IPS-15b (cell line): Measurements from ENCODE around the gene ADPRH.
"Not testable (repeated sequence)": the region's sequence is repeated elsewhere in the genome, so short reads cannot be mapped to it uniquely, and the experiment has no call there.

Source experiments
- H3K27me3 ChIP-seq: one replicate; pipeline ENCODE4 v1.6.1; 2013; ENCODE audit warnings: low read length; ENCODE audit not compliant: control insufficient read depth, insufficient read depth
- H3K36me3 ChIP-seq: one replicate; pipeline ENCODE4 v1.6.1; 2013; ENCODE audit warnings: low read length; ENCODE audit not compliant: control insufficient read depth, insufficient read depth
- H3K4me1 ChIP-seq: one replicate; pipeline ENCODE4 v1.6.1; 2013; ENCODE audit warnings: mild to moderate bottlenecking, low read length; ENCODE audit not compliant: control insufficient read depth, insufficient read depth
- H3K4me3 ChIP-seq: one replicate; pipeline ENCODE4 v1.5.1; 2013; ENCODE audit warnings: low read depth, low read length
- H3K9ac ChIP-seq: one replicate; pipeline ENCODE4 v1.6.1; 2013; ENCODE audit warnings: low read depth, mild to moderate bottlenecking, low read length
- H3K9me3 ChIP-seq: one replicate; pipeline ENCODE4 v1.6.1; 2013; ENCODE audit warnings: mild to moderate bottlenecking, low read length; ENCODE audit not compliant: control insufficient read depth, insufficient read depth

ADPRH gene

DNA sequence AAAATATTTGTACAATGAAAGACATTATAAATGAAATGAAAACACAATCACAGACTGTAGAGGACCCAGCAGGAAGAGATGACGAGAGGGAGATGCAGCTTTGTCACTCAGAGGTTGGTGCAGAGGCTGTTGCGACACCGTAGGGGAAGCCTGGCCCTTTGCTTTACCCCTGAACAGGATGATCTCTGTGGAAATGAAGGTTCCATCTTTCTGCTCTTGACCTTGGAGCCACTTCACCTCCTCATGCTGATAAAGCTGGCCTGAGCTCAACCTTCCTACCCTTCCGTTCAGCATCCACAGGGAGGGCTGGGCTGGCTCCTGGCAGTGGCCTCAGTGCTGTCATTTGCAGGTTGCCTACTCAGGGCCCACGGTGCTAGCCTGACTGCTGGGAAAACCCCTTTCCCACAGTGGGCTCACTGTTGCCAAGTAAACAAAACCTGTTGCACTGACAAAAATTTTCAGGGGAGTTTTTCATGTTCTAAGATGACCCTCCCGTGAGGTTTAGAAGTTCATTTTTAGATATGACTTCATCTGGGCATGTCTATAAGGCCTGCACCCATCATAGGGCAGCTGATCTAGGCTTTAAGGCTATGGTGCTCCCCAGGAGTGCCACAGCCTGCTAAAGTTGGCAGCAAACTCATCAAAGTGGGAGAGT lies 16.9 kb upstream of the ADPRH start:
- H3K4me3 ChIP-seq = no peak overlapping the region
- no peaks in the 10 kb centered on the region for H3K9me3 ChIP-seq
- no peaks in the 10 kb centered on the region for H3K4me1 ChIP-seq
- H3K36me3 ChIP-seq = no peaks in the 10 kb centered on the region
- no peaks in the 10 kb centered on the region for H3K27me3 ChIP-seq
- no peak overlapping the region for H3K9ac ChIP-seq

DNA sequence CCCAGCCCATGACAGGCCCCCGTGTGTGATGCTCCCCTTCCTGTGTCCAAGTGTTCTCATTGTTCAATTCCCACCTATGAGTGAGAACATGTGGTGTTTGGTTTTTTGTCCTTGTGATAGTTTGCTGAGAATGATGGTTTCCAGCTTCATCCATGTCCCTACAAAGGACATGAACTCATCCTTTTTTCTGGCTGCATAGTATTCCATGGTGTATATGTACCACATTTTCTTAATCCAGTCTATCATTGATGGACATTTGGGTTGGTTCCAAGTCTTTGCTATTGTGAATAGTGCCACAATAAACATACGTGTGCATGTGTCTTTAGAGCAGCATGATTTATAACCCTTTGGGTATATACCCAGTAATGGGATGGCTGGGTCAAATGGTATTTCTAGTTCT lies 16.0 kb upstream of the ADPRH start:
- not testable (repeated sequence) for H3K4me3 ChIP-seq, H3K27me3 ChIP-seq, H3K36me3 ChIP-seq, H3K9ac ChIP-seq, H3K9me3 ChIP-seq, H3K4me1 ChIP-seq

DNA sequence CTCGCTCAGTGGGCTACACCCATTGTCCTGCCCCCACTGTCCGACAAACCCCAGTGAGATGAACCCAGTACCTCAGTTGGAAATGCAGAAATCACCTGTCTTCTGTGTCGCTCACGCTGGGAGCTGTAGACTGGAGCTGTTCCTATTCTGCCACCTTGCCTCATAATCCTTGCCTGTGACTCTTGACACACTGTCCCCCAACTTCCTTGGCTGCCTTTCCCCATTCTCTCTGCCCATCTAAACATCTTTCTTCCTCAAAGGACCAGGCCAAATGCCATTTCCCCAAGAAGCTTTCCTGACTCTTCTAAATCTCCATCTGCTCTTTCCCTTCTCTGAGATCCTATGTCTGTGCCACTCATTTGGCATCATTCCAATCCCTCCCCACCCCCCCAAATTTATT lies 10.1 kb upstream of the ADPRH start:
- no peaks in the 10 kb centered on the region for H3K9me3 ChIP-seq
- H3K9ac ChIP-seq = no peak overlapping the region
- no peaks in the 10 kb centered on the region for H3K36me3 ChIP-seq
- peaks cover 2% of the 10 kb centered on the region for H3K27me3 ChIP-seq
- no peaks in the 10 kb centered on the region for H3K4me1 ChIP-seq
- H3K4me3 ChIP-seq = no peak overlapping the region

DNA sequence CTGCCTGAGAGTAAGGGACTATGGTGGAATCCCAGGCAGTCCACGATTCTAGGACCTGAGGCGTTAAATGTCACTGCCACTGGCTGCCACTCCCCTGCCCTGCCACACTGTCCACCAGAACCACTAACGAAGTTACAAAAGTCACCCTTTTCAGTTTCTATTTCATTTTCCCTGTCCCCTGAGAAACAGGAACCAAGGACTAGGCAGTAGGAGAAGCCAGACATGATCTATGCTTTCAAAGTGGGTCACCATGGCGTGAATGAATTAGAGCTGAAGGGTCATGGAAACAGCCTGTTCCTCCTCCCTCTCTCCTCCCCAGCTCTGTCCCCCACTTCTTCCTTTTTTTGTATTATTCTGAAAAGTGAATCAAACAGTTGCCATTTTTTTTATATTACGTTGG lies 9.1 kb upstream of the ADPRH start:
- Histone ChIP-seq H3K27me3 (peaks cover 2% of the 10 kb centered on the region), H3K9me3 (no peaks in the 10 kb centered on the region), H3K36me3 (no peaks in the 10 kb centered on the region), H3K4me3 (no peak overlapping the region), H3K4me1 (no peaks in the 10 kb centered on the region), H3K9ac (no peak overlapping the region)

DNA sequence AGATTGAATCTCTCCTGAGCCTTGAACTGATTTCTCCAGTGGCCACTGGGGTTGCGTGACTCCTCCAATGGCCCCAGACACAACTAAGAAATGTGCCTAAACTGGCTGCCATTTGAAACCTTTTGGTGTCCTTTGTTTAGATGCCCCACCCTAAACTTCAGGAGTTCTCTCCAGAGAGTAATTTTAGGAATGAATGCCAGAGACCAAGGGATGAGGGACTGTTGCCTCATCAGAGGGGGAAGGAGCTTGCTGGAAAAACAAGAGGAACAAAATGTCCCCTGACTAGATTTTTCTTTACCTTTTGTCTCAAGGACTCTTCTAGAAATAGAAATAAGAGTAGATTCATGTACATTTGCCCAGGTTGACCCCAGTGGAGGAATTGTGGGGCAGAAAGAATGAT lies 8.1 kb upstream of the ADPRH start:
- H3K27me3 ChIP-seq = peaks cover 2% of the 10 kb centered on the region
- no peaks in the 10 kb centered on the region for H3K36me3 ChIP-seq
- H3K4me3 ChIP-seq = no peak overlapping the region
- no peaks in the 10 kb centered on the region for H3K4me1 ChIP-seq
- H3K9me3 ChIP-seq = no peaks in the 10 kb centered on the region
- H3K9ac ChIP-seq = no peak overlapping the region

DNA sequence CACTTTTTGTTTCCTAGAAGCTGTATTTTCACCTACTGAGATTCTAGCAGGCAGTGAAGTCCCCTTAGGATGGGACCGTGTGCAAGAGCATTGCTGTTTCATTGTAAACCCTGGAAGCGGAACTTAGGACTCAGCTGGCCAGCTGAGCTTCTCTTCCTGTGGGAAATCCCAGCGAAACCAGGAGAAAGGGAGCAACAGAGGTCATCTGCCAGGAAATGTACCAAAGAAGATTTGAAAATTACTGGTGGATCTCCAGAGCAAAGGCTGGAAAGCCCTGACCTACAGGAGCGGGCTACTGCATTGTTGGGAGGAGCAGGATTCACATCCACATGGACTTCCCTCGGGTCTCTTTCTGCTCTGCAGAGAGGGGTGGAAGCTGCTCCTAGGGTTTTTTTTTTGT lies 7.6 kb upstream of the ADPRH start:
- Histone ChIP-seq H3K4me3 (no peak overlapping the region), H3K36me3 (no peaks in the 10 kb centered on the region), H3K4me1 (no peaks in the 10 kb centered on the region), H3K9ac (no peak overlapping the region), H3K9me3 (no peaks in the 10 kb centered on the region), H3K27me3 (peaks cover 2% of the 10 kb centered on the region)

DNA sequence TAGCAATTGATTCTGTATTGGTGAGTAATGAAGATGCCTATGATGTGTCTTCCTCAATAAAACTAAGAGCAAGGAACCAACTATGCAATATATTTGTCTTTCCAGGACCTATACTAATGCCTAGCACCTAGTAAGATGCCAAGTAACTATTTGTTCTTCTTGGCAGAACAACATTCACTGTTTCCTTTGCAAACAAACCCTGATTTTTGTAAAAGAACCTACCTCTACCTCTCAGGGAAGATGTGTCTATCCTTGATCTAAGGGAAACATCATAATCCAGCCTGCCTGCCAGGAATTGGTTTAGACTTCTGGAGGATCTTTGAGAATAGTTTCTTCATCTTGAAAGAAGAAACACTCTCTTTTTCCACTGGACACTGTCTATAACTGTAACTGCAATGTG lies 3.8 kb upstream of the ADPRH start:
- H3K36me3 ChIP-seq = no peaks in the 10 kb centered on the region
- H3K9ac ChIP-seq = no peak overlapping the region
- H3K4me3 ChIP-seq = no peak overlapping the region
- H3K4me1 ChIP-seq = peaks cover 4% of the 10 kb centered on the region
- H3K9me3 ChIP-seq = no peaks in the 10 kb centered on the region
- peaks cover 21% of the 10 kb centered on the region for H3K27me3 ChIP-seq

DNA sequence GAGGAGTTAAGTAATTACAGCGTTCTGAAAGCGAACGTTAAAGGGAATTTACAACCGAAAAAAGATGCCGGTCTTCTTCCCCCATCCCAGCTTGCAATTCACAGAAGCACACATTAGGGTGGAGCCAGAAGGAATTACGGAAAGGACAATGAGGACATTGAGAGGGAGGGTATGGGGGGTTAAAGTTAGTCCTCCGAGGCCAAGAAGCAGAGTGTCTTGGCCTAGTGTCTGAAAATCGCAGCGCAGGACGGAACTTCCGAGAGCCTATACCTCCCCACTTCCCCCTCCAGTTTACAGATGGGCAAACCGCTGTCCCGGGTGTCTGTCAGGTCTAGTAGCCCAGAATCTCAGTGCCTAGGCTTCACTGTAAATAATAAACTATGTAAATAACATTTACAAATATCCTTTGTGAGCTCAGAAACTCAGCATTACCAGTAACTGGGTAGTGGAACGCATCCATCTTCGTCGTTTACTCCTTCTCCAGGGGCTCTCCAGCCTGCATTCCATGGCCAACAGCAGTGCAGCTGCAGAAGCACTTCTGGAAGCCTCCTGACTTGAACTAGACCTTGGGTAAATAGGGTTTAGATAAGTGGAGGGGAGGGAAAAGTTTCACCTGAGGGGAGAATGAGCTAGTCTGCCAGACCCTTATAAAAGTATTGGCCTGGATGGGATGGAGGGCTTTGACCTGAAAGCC lies 922 bp downstream of the ADPRH start:
- H3K9me3 ChIP-seq = no peaks in the 10 kb centered on the region
- H3K9ac ChIP-seq = peak overlapping the region; percentile 71
- peak overlapping the region; percentile 84 for H3K4me3 ChIP-seq

DNA sequence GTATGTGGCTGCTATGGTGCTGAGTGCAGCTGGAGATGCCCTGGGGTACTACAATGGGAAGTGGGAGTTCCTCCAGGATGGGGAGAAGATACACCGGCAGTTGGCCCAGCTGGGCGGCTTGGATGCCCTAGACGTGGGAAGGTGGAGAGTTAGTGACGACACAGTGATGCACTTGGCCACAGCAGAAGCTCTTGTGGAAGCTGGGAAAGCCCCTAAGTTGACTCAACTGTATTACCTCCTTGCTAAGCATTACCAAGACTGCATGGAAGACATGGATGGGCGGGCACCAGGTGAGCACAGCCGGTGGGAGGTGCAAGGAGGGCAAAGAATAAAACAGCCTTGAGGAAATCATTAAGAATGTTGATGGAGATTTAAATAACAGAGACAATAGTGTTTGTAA lies 2.9 kb downstream of the ADPRH start:
- Histone ChIP-seq H3K27me3 (peaks cover 25% of the 10 kb centered on the region), H3K4me3 (no peak overlapping the region), H3K9me3 (no peaks in the 10 kb centered on the region), H3K9ac (no peak overlapping the region), H3K36me3 (no peaks in the 10 kb centered on the region), H3K4me1 (peaks cover 4% of the 10 kb centered on the region)

More for the DNA sequence above, 922 bp downstream of the ADPRH start:
- Histone ChIP-seq H3K36me3 (no peaks in the 10 kb centered on the region), H3K4me1 (peaks cover 4% of the 10 kb centered on the region), H3K27me3 (peaks cover 25% of the 10 kb centered on the region)

DNA sequence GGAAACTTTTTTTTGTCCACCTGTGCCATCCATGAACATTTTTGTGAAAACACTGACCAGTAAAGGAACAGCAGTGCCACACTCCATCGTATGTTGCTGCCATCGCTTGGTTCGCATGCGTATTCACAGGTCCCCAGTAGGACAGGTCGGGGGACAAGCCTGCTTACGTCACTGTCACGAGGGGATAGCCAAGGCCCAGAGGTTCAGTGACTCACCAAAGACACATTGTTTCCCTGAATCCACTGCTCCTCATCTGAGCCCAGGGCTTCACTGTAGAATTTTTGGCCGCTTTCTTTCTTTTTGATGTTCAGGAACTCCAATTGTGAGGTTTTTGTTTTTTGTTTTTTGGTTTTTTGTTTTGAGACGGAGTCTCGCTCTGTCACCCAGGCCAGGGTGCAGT lies 5.9 kb downstream of the ADPRH start:
- Histone ChIP-seq H3K4me3 (no peak overlapping the region), H3K4me1 (peaks cover 11% of the 10 kb centered on the region), H3K9me3 (no peaks in the 10 kb centered on the region), H3K9ac (no peak overlapping the region), H3K36me3 (no peaks in the 10 kb centered on the region), H3K27me3 (peaks cover 9% of the 10 kb centered on the region)

DNA sequence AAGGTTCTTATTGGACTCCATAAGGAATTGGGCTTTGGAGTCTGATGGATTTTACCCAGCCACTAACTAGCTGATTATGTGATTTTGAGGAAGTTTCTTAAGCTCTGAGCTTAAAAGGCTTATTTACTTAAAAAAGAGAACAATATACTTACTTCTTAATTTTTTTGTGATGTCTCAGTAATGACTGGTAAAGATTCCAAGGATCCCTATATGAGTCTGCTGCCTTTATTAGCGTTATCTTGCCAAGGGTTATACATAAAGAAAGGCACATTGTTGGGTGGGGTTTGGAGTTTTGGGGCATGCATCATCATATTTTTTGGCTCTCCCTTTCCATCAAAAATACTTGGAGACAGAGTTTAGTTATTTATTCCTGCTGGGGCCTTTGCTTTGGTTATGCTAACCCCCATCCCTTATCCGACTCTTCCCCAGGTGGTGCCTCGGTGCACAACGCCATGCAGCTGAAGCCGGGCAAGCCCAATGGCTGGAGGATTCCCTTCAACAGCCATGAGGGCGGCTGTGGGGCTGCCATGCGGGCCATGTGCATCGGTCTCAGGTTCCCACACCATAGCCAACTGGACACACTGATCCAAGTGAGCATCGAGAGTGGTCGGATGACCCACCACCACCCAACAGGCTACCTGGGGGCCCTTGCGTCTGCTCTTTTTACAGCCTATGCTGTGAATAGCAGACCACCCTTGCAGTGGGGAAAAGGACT lies 6.7 kb downstream of the ADPRH start:
- no peak overlapping the region for H3K9ac ChIP-seq
- H3K36me3 ChIP-seq = no peaks in the 10 kb centered on the region
- H3K9me3 ChIP-seq = no peaks in the 10 kb centered on the region
- peaks cover 5% of the 10 kb centered on the region for H3K27me3 ChIP-seq
- no peak overlapping the region for H3K4me3 ChIP-seq
- peaks cover 11% of the 10 kb centered on the region for H3K4me1 ChIP-seq

DNA sequence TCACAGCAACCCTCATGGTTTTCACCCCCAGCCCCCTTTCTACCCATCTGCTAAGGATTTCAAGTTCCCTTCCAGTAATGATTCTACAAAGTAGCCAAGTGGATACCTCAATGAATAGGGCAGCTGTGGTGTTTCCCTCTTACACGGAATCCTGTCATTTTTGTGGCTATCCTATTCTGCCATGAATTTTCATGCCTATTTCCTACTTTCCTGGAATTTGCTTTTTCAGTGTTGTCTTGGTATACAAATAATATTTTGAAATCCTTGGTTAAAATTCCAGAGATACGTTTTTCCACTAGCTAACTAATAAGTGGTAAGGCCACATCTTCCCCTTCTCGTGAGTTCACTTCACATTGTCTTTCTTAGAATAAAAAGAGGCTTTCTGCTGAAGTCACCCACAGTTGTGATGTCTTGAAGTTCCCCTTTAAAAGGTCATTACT lies 7.5 kb downstream of the ADPRH start:
- Histone ChIP-seq H3K4me1 (peaks cover 11% of the 10 kb centered on the region), H3K4me3 (no peak overlapping the region), H3K36me3 (no peaks in the 10 kb centered on the region), H3K9me3 (no peaks in the 10 kb centered on the region), H3K9ac (no peak overlapping the region), H3K27me3 (peaks cover under 1% of the 10 kb centered on the region)
